Glutamatergic neuron (in vitro differentiated cells): Measurements from ENCODE around the gene SLC6A6. TPM values are rescaled to one million over a fixed set of nuclear protein-coding genes. Genes with fewer than 3 reads are reported as not detected.

ENCODE experiments used
- DNase-seq: peaks from one replicate; pipeline ENCODE4 v3.0.0; 2022
- H3K27ac Mint-ChIP-seq: one replicate; pipeline ENCODE4 v1.8.0; 2020; ENCODE audit warnings: mild to moderate bottlenecking, mixed read lengths, inconsistent platforms; ENCODE audit not compliant: unreplicated experiment
- H3K27me3 Mint-ChIP-seq: one replicate; pipeline ENCODE4 v1.8.0; 2020; ENCODE audit warnings: mild to moderate bottlenecking, moderate library complexity, mixed read lengths, inconsistent platforms; ENCODE audit not compliant: unreplicated experiment
- H3K36me3 Mint-ChIP-seq: one replicate; pipeline ENCODE4 v1.8.0; 2020; ENCODE audit warnings: mild to moderate bottlenecking, mixed read lengths, inconsistent platforms; ENCODE audit not compliant: unreplicated experiment
- H3K4me1 Mint-ChIP-seq: one replicate; pipeline ENCODE4 v1.8.0; 2020; ENCODE audit warnings: mild to moderate bottlenecking, low read depth, mixed read lengths, inconsistent platforms; ENCODE audit not compliant: unreplicated experiment
- H3K4me3 Mint-ChIP-seq: one replicate; pipeline ENCODE4 v1.8.0; 2020; ENCODE audit warnings: mild to moderate bottlenecking, mixed read lengths, inconsistent platforms; ENCODE audit not compliant: unreplicated experiment
- H3K9me3 Mint-ChIP-seq: one replicate; pipeline ENCODE4 v1.8.0; 2020; ENCODE audit warnings: mild to moderate bottlenecking, moderate library complexity, mixed read lengths, inconsistent platforms; ENCODE audit not compliant: unreplicated experiment
- CTCF ChIP-seq: fragments of 200-600 bp; sonication (generic); IDR thresholded peaks from one replicate; pipeline ENCODE4 v1.5.0; 2021; ENCODE audit not compliant: partially characterized antibody, unreplicated experiment
- total RNA-seq: library from RNA; stranded (reverse); fragmentation: NEBNext Ultra II Directional; extraction: Animal tissue kit (Norgen Biotek cat#: 25700); gene quantifications from one replicate; pipeline ENCODE4 v1.2.1, GENCODE V29; 2021; ENCODE audit not compliant: unreplicated experiment

The SLC6A6 gene
- total RNA-seq, 1 donor from 2014 or later: 21.9 TPM

- no peak overlapping the region for H3K4me3 Mint-ChIP-seq
- no peak overlapping the region for H3K27ac Mint-ChIP-seq
- no peaks in the 10 kb centered on the region for H3K9me3 Mint-ChIP-seq
- peak; percentile 64 for DNase-seq
- no peaks in the 10 kb centered on the region for H3K4me1 Mint-ChIP-seq
- peaks cover under 1% of the 10 kb centered on the region for H3K36me3 Mint-ChIP-seq
- H3K27me3 Mint-ChIP-seq: peaks cover 3% of the 10 kb centered on the region
- TF ChIP-seq CTCF: peak; percentile 87
Observed at GRCh38 chr3:14467814-14468620, 65.6 kb downstream of the SLC6A6 start.

GRCh38 chr3:14468621-14468981 is 66.2 kb downstream of the SLC6A6 start:
- no peaks in the 10 kb centered on the region for H3K9me3 Mint-ChIP-seq
- H3K4me3 Mint-ChIP-seq: no peak overlapping the region
- peaks cover 6% of the 10 kb centered on the region for H3K27me3 Mint-ChIP-seq
- H3K4me1 Mint-ChIP-seq: no peaks in the 10 kb centered on the region
- TF ChIP-seq CTCF: no peak
- peaks cover 6% of the 10 kb centered on the region for H3K36me3 Mint-ChIP-seq
- H3K27ac Mint-ChIP-seq: no peak overlapping the region
- no peak for DNase-seq

- no peaks in the 10 kb centered on the region for H3K4me1 Mint-ChIP-seq
- no peak for DNase-seq
- H3K27ac Mint-ChIP-seq: no peak overlapping the region
- H3K27me3 Mint-ChIP-seq: peaks cover 6% of the 10 kb centered on the region
- H3K4me3 Mint-ChIP-seq: no peak overlapping the region
- TF ChIP-seq CTCF: no peak
- peaks cover 7% of the 10 kb centered on the region for H3K36me3 Mint-ChIP-seq
- H3K9me3 Mint-ChIP-seq: no peaks in the 10 kb centered on the region
Observed at GRCh38 chr3:14470461-14470860, 68.1 kb downstream of the SLC6A6 start.

GRCh38 chr3:14471016-14471415 is 68.6 kb downstream of the SLC6A6 start:
- DNase-seq: no peak
- no peak overlapping the region for H3K4me3 Mint-ChIP-seq
- TF ChIP-seq CTCF: no peak
- no peaks in the 10 kb centered on the region for H3K9me3 Mint-ChIP-seq
- H3K4me1 Mint-ChIP-seq: no peaks in the 10 kb centered on the region
- peaks cover 7% of the 10 kb centered on the region for H3K36me3 Mint-ChIP-seq
- peaks cover 6% of the 10 kb centered on the region for H3K27me3 Mint-ChIP-seq
- no peak overlapping the region for H3K27ac Mint-ChIP-seq

- Mint-ChIP-seq H3K4me1 (no peaks in the 10 kb centered on the region), H3K27ac (no peak overlapping the region), H3K27me3 (peaks cover 6% of the 10 kb centered on the region), H3K9me3 (no peaks in the 10 kb centered on the region), H3K36me3 (peaks cover 7% of the 10 kb centered on the region), H3K4me3 (no peak overlapping the region)
- DNase-seq: no peak
- no peak for TF ChIP-seq CTCF
Observed at GRCh38 chr3:14471690-14472089, 69.3 kb downstream of the SLC6A6 start.
